Osteocyte (in vitro differentiated cells): Measurements from ENCODE around the gene NTN3. TPM values are rescaled to one million over a fixed set of nuclear protein-coding genes. Genes with fewer than 3 reads are reported as not detected.

Experiments
- DNase-seq: peaks from one replicate; pipeline ENCODE4 v3.0.0; 2021; ENCODE audit warnings: mixed read lengths; ENCODE audit not compliant: unreplicated experiment; ENCODE audit errors: extremely low spot score
- H3K27ac Mint-ChIP-seq: one replicate; pipeline ENCODE4 v1.8.0; 2021; ENCODE audit warnings: mild to moderate bottlenecking, mixed read lengths; ENCODE audit not compliant: unreplicated experiment
- H3K27me3 Mint-ChIP-seq: one replicate; pipeline ENCODE4 v1.8.0; 2021; ENCODE audit warnings: mixed read lengths; ENCODE audit not compliant: unreplicated experiment
- H3K36me3 Mint-ChIP-seq: one replicate; pipeline ENCODE4 v1.8.0; 2021; ENCODE audit warnings: mixed read lengths; ENCODE audit not compliant: unreplicated experiment
- H3K4me1 Mint-ChIP-seq: one replicate; pipeline ENCODE4 v1.8.0; 2021; ENCODE audit warnings: mixed read lengths; ENCODE audit not compliant: unreplicated experiment
- H3K4me3 Mint-ChIP-seq: one replicate; pipeline ENCODE4 v1.8.0; 2021; ENCODE audit warnings: mild to moderate bottlenecking, moderate library complexity, mixed read lengths; ENCODE audit not compliant: unreplicated experiment
- H3K9me3 Mint-ChIP-seq: one replicate; pipeline ENCODE4 v1.8.0; 2021; ENCODE audit warnings: mixed read lengths; ENCODE audit not compliant: unreplicated experiment
- CTCF ChIP-seq: fragments of 200-600 bp; sonication (generic); IDR thresholded peaks from 2 replicates; pipeline ENCODE4 v1.5.0; 2021; ENCODE audit warnings: antibody characterized with exemption, mild to moderate bottlenecking, moderate library complexity
- total RNA-seq: library from RNA; stranded (reverse); gene quantifications from 2 replicates; pipeline ENCODE4 v1.2.1, GENCODE V29; 2021

The NTN3 gene
- total RNA-seq, 1 donor from 2014 or later, result 1.4 TPM

GRCh38 chr16:2494616-2495015 is 23.5 kb downstream of the NTN3 start:
- no peak overlapping the region for H3K27ac Mint-ChIP-seq
- peaks cover 9% of the 10 kb centered on the region for H3K36me3 Mint-ChIP-seq
- H3K9me3 Mint-ChIP-seq, result no peaks in the 10 kb centered on the region
- H3K4me1 Mint-ChIP-seq, result peaks cover 5% of the 10 kb centered on the region
- no peaks in the 10 kb centered on the region for H3K27me3 Mint-ChIP-seq
- no peak for TF ChIP-seq CTCF
- no peak for DNase-seq
- no peak overlapping the region for H3K4me3 Mint-ChIP-seq

GRCh38 chr16:2495041-2495440 is 23.9 kb downstream of the NTN3 start:
- Mint-ChIP-seq H3K27ac (no peak overlapping the region), H3K9me3 (no peaks in the 10 kb centered on the region), H3K36me3 (peaks cover 9% of the 10 kb centered on the region), H3K27me3 (no peaks in the 10 kb centered on the region), H3K4me1 (peaks cover 5% of the 10 kb centered on the region), H3K4me3 (no peak overlapping the region)
- no peak for TF ChIP-seq CTCF
- DNase-seq, result no peak

- H3K36me3 Mint-ChIP-seq, result peaks cover 9% of the 10 kb centered on the region
- DNase-seq, result no peak
- no peak overlapping the region for H3K4me3 Mint-ChIP-seq
- peaks cover 5% of the 10 kb centered on the region for H3K4me1 Mint-ChIP-seq
- H3K27ac Mint-ChIP-seq, result no peak overlapping the region
- no peak for TF ChIP-seq CTCF
- H3K9me3 Mint-ChIP-seq, result no peaks in the 10 kb centered on the region
- no peaks in the 10 kb centered on the region for H3K27me3 Mint-ChIP-seq
Measured at GRCh38 chr16:2496223-2497115, 25.4 kb downstream of the NTN3 start.

GRCh38 chr16:2497116-2497630 is 26.1 kb downstream of the NTN3 start:
- peaks cover 11% of the 10 kb centered on the region for H3K4me1 Mint-ChIP-seq
- H3K4me3 Mint-ChIP-seq, result no peak overlapping the region
- no peaks in the 10 kb centered on the region for H3K9me3 Mint-ChIP-seq
- no peak overlapping the region for H3K27ac Mint-ChIP-seq
- H3K36me3 Mint-ChIP-seq, result peaks cover 9% of the 10 kb centered on the region
- no peak for TF ChIP-seq CTCF
- DNase-seq, result no peak
- no peaks in the 10 kb centered on the region for H3K27me3 Mint-ChIP-seq

GRCh38 chr16:2497695-2498484 is 26.8 kb downstream of the NTN3 start:
- no peaks in the 10 kb centered on the region for H3K9me3 Mint-ChIP-seq
- H3K36me3 Mint-ChIP-seq, result peaks cover 9% of the 10 kb centered on the region
- no peaks in the 10 kb centered on the region for H3K27me3 Mint-ChIP-seq
- no peak overlapping the region for H3K4me3 Mint-ChIP-seq
- no peak overlapping the region for H3K27ac Mint-ChIP-seq
- no peak for DNase-seq
- TF ChIP-seq CTCF, result no peak
- H3K4me1 Mint-ChIP-seq, result peaks cover 17% of the 10 kb centered on the region
